ENCODE data around the gene CCDC138. TPM values are rescaled to one million over a fixed set of nuclear protein-coding genes. Genes with fewer than 3 reads are reported as not detected.

The CCDC138 gene
- total RNA-seq, 1 experiment from 2014 or later = 10.6 TPM

GRCh38 chr2:108924580-108925251 lies 138.1 kb downstream of the CCDC138 start:
- Histone ChIP-seq H3K4me3 (ENCODE audit: low read length) (no peak overlapping the region), H3K27me3 (ENCODE audit: low read length) (no peaks in the 10 kb centered on the region), H2AFZ (ENCODE audit: low read length) (no peak overlapping the region), H3K9ac (ENCODE audit: low read length) (no peak overlapping the region), H3F3A (ENCODE audit: low read length, unreplicated experiment) (no peaks in the 10 kb centered on the region), H3K9me2 (replicated peaks; ENCODE audit: low read length) (no peaks in the 10 kb centered on the region), H4K20me1 (ENCODE audit: low read length) (no peaks in the 10 kb centered on the region), H3K79me2 (ENCODE audit: low read length) (no peaks in the 10 kb centered on the region), H3K27ac (ENCODE audit: low read length) (no peak overlapping the region), H3K4me2 (ENCODE audit: low read length) (no peak overlapping the region), H3K9me3 (ENCODE audit: low read length) (no peaks in the 10 kb centered on the region), H3K36me3 (ENCODE audit: low read depth, low read length) (no peaks in the 10 kb centered on the region), H3K4me1 (ENCODE audit: insufficient read depth, low read length) (peaks cover 31% of the 10 kb centered on the region)
- CTCF ChIA-PET = no interaction called here
- no peak for DNase-seq
- TF ChIP-seq EZH2phosphoT487 (IDR thresholded peaks at IDR 0.05; ENCODE audit: borderline replicate concordance, low read length) (no peak), EZH2 (IDR thresholded peaks at IDR 0.05; ENCODE audit: low read length, unreplicated experiment) (no peak), CTCF (conservative IDR thresholded peaks at IDR 0.05; ENCODE audit: low read depth, low read length) (no peak)
- POLR2A ChIA-PET (ENCODE audit: unreplicated experiment) = no interaction called here
- no TSS peak for BruUV-seq (replicated peaks)
- ATAC-seq = no peak
- intact Hi-C loops (cut with micrococcal nuclease) = loop anchor here (10.0 kb wide), 2 partner anchors 70 to 200 kb away; partner anchors contain the start of gene SH3RF3

- ChIA-PET POLR2A (ENCODE audit: unreplicated experiment) (no interaction called here), CTCF (no interaction called here)
- H3F3A ChIP-seq (ENCODE audit: low read length, unreplicated experiment) = no peaks in the 10 kb centered on the region
- no peaks in the 10 kb centered on the region for H3K9me3 ChIP-seq (ENCODE audit: low read length)
- H3K36me3 ChIP-seq (ENCODE audit: low read depth, low read length) = no peaks in the 10 kb centered on the region
- no peak overlapping the region for H3K27ac ChIP-seq (ENCODE audit: low read length)
- no peaks in the 10 kb centered on the region for H3K9me2 ChIP-seq (replicated peaks; ENCODE audit: low read length)
- H2AFZ ChIP-seq (ENCODE audit: low read length) = no peak overlapping the region
- no peak overlapping the region for H3K9ac ChIP-seq (ENCODE audit: low read length)
- DNase-seq = no peak
- no peaks in the 10 kb centered on the region for H4K20me1 ChIP-seq (ENCODE audit: low read length)
- no peak overlapping the region for H3K4me2 ChIP-seq (ENCODE audit: low read length)
- H3K79me2 ChIP-seq (ENCODE audit: low read length) = no peaks in the 10 kb centered on the region
- H3K27me3 ChIP-seq (ENCODE audit: low read length) = no peaks in the 10 kb centered on the region
- no peak for TF ChIP-seq EZH2phosphoT487 (IDR thresholded peaks at IDR 0.05; ENCODE audit: borderline replicate concordance, low read length)
- TF ChIP-seq EZH2 (IDR thresholded peaks at IDR 0.05; ENCODE audit: low read length, unreplicated experiment) = no peak
- TF ChIP-seq CTCF (conservative IDR thresholded peaks at IDR 0.05; ENCODE audit: low read depth, low read length) = no peak
- peaks cover 31% of the 10 kb centered on the region for H3K4me1 ChIP-seq (ENCODE audit: insufficient read depth, low read length)
- no peak for ATAC-seq
- H3K4me3 ChIP-seq (ENCODE audit: low read length) = no peak overlapping the region
- BruUV-seq (replicated peaks) = no TSS peak
- intact Hi-C loops (cut with micrococcal nuclease) = loop anchor here (10.0 kb wide), 2 partner anchors 70 to 200 kb away; partner anchors contain the start of gene SH3RF3
Observed at GRCh38 chr2:108925286-108925685, 138.7 kb downstream of the CCDC138 start.

- no TSS peak for BruUV-seq (replicated peaks)
- intact Hi-C loops (cut with micrococcal nuclease) = loop anchor here (10.0 kb wide), 2 partner anchors 71 to 199 kb away; partner anchors contain the start of gene SH3RF3
- CTCF ChIA-PET = no interaction called here
Observed at GRCh38 chr2:108925735-108926134, 139.2 kb downstream of the CCDC138 start.

More at GRCh38 chr2:108925735-108926134, 139.2 kb downstream of the CCDC138 start:
- ATAC-seq (no peak), DNase-seq (no peak)
- H3K9me2 ChIP-seq (replicated peaks; ENCODE audit: low read length) = no peaks in the 10 kb centered on the region
- POLR2A ChIA-PET (ENCODE audit: unreplicated experiment) = no interaction called here
- H3K9ac ChIP-seq (ENCODE audit: low read length) = no peak overlapping the region
- no peaks in the 10 kb centered on the region for H3K27me3 ChIP-seq (ENCODE audit: low read length)
- H3K9me3 ChIP-seq (ENCODE audit: low read length) = no peaks in the 10 kb centered on the region
- no peak overlapping the region for H3K4me2 ChIP-seq (ENCODE audit: low read length)
- H3K79me2 ChIP-seq (ENCODE audit: low read length) = no peaks in the 10 kb centered on the region
- no peak overlapping the region for H3K27ac ChIP-seq (ENCODE audit: low read length)
- no peaks in the 10 kb centered on the region for H3K36me3 ChIP-seq (ENCODE audit: low read depth, low read length)
- H3F3A ChIP-seq (ENCODE audit: low read length, unreplicated experiment) = no peaks in the 10 kb centered on the region
- H2AFZ ChIP-seq (ENCODE audit: low read length) = no peak overlapping the region
- H4K20me1 ChIP-seq (ENCODE audit: low read length) = no peaks in the 10 kb centered on the region
- no peak overlapping the region for H3K4me3 ChIP-seq (ENCODE audit: low read length)
- H3K4me1 ChIP-seq (ENCODE audit: insufficient read depth, low read length) = peaks cover 31% of the 10 kb centered on the region
- TF ChIP-seq EZH2phosphoT487 (IDR thresholded peaks at IDR 0.05; ENCODE audit: borderline replicate concordance, low read length) = no peak
- TF ChIP-seq EZH2 (IDR thresholded peaks at IDR 0.05; ENCODE audit: low read length, unreplicated experiment) = no peak
- no peak for TF ChIP-seq CTCF (conservative IDR thresholded peaks at IDR 0.05; ENCODE audit: low read depth, low read length)
